Psoas muscle (tissue), 8 donors: Measurements from ENCODE around the gene MOCOS. TPM values are rescaled to one million over a fixed set of nuclear protein-coding genes. Genes with fewer than 3 reads are reported as not detected.

Source experiments
- ATAC-seq, 4 donors: fragments of 200-7000 bp; cut with Tn5 transposase; one replicate each; pipeline ENCODE4 v1.9.1; 2020; ENCODE audit warnings: moderate library complexity in 3 of 4, mild to moderate bottlenecking in 2 of 4
- DNase-seq, 2 donors: peaks; one replicate each; pipeline ENCODE4 v3.0.0-alpha.2; 2020
- H3K27ac ChIP-seq: fragments of 200-600 bp; one replicate; pipeline ENCODE4 v1.8.0; 2022
- H3K27me3 ChIP-seq, 3 donors: fragments of 200-600 bp in 1 of 3; one replicate each; pipeline versions ENCODE4 v1.6.1 to v1.8.0; 2013 to 2022; ENCODE audit warnings: low read length in 2 of 3, mild to moderate bottlenecking in 2 of 3, moderate library complexity in 1 of 3; ENCODE audit not compliant: insufficient read depth in 3 of 3
- H3K36me3 ChIP-seq, 2 donors: fragments of 200-600 bp in 1 of 2; one replicate each; pipeline versions ENCODE4 v1.6.1 to v1.8.0; 2013 to 2022; ENCODE audit warnings: low read depth in 1 of 2, mild to moderate bottlenecking in 1 of 2, moderate library complexity in 1 of 2; ENCODE audit not compliant: insufficient read depth in 1 of 2
- H3K4me1 ChIP-seq: fragments of 200-600 bp; one replicate; pipeline ENCODE4 v1.8.0; 2022
- H3K4me3 ChIP-seq: fragments of 200-600 bp; one replicate; pipeline ENCODE4 v1.8.0; 2022; ENCODE audit warnings: mild to moderate bottlenecking
- H3K9me3 ChIP-seq: fragments of 200-600 bp; one replicate; pipeline ENCODE4 v1.8.0; 2022
- WGBS, 3 donors: extraction: QIAGEN DNeasy Blood & Tissue Kit; methylation state at CpG; one replicate each; pipeline versions ENCODE4 v1.1.6 to v1.1.7; 2013; 5-methylcytosine and 5-hydroxymethylcytosine counted together
- intact Hi-C, 2 donors: fragments of 100-400 bp; cut with DNase I; formaldehyde crosslinking; loops; one replicate each; pipeline versions ENCODE4 v1.11.0 to v1.14.2; 2022
- polyA plus RNA-seq, 3 donors: library from polyadenylated mRNA; stranded (reverse); fragments of 200-250 nt; gene quantifications; one replicate each; pipeline ENCODE4 v1.2.3, GENCODE V29; 2013
- total RNA-seq, 4 donors: library from RNA; stranded (reverse); fragmentation: NEBNext Ultra II Directional in 2 of 4; extraction: Animal tissue kit (Norgen Biotek cat#: 25700) in 2 of 4; gene quantifications; one replicate each; pipeline versions ENCODE4 v1.2.1 to v1.2.4, GENCODE V29; 2021 to 2023
- TF ChIP-seq, protein P1 (sequence below): fragments of 200-600 bp; IDR thresholded peaks from one replicate; pipeline ENCODE4 v1.8.0; 2022; ENCODE audit warnings: antibody characterized with exemption
- donor health status: healthy with polysubstance abuse.
- donor health status: DM: no; HTN: no; CAD: no; lungs with moderate emphysema.
- donor health status: Bipolar disorder and iron deficiency.
- donor health status: healthy.
- donor health status: DM: yes; HTN: yes; CAD: no.
- donor health status: DM: no; HTN: no; CAD: no.
- donor health status: DM: no; HTN: no; CAD: no.
- donor health status: DM: yes; HTN: yes; CAD: no.

The MOCOS gene
- total and polyA plus RNA-seq, 7 donors, result 0.30 to 4.8 (median 0.94) TPM

DNA sequence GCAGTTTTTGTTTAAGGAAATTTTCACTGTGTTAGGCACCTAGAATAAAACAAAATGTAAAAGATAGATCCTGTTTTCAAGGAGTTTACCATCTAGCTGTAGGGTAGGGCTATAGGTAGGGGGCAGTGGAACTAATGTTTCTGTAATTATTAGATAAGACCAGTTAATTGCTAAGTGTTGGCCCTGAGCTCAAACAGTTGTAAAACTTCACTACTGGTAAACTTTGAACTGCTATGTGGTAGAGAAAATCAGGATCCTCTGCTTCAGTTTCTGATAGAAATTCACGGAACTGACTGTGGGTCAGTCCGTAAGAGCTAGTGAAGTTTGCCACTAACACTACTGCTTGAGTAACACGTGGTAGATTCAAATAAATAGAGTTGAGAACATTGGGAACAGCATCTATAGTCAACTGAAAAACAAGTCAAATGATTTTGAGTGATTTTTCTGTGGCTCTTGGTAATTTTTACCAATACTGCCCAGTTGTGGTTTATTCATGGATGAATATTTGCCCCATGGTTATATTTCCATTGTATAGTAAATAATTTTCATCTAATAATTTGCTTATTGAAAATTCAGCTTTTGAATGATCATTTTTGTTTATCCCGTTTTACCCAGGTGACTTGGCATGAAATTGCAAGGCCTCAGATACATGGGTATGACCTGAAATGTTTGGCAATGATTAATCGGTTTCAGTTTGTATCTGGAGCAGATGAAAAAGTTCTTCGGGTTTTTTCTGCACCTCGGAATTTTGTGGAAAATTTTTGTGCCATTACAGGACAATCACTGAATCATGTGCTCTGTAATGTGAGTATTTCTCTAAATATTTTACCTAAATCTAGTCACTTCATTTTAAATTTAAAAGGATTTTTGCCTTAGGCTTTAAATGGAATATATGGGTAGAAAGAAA is 31.2 kb upstream of the MOCOS start:
- no peak for DNase-seq
- Histone ChIP-seq H3K27ac (no peak overlapping the region), H3K4me1 (no peaks in the 10 kb centered on the region), H3K9me3 (no peaks in the 10 kb centered on the region), H3K4me3 (no peak overlapping the region), H3K36me3 (peaks cover 13 to 99% of the 10 kb centered on the region in 2 donors), H3K27me3 (no peaks in the 10 kb centered on the region)
- no peak for ATAC-seq
- 89 to 93% (median 91%) methylated on average over 7 of the region's 7 CpGs for WGBS, 3 donors
- TF ChIP-seq, protein P1, sequence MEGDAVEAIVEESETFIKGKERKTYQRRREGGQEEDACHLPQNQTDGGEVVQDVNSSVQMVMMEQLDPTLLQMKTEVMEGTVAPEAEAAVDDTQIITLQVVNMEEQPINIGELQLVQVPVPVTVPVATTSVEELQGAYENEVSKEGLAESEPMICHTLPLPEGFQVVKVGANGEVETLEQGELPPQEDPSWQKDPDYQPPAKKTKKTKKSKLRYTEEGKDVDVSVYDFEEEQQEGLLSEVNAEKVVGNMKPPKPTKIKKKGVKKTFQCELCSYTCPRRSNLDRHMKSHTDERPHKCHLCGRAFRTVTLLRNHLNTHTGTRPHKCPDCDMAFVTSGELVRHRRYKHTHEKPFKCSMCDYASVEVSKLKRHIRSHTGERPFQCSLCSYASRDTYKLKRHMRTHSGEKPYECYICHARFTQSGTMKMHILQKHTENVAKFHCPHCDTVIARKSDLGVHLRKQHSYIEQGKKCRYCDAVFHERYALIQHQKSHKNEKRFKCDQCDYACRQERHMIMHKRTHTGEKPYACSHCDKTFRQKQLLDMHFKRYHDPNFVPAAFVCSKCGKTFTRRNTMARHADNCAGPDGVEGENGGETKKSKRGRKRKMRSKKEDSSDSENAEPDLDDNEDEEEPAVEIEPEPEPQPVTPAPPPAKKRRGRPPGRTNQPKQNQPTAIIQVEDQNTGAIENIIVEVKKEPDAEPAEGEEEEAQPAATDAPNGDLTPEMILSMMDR, result no peak
- intact Hi-C loops, result loop anchor here in 1 of 2 donors (5.0 kb wide), 1 partner anchor 34 kb away; no protein-coding TSS in a partner anchor

DNA sequence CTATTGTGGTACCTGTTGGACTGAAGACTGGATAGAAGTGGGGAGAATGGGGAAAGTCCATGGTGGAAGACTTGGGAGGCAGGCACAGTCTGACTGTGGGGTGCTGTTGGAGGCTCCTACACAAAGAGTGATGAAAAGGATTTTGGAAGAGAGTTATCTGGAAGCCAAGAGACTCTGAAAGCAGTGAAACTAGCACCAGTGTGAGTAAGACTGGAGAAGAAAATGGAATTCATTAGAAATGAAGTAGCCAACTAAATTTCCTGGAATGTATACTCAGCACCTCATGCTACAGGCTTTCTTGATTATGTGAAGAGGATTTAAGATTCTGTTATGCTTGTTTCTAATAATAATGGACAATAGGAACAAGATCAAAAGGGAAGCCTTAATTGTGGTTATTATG is 29.9 kb upstream of the MOCOS start:
- Histone ChIP-seq H3K36me3 (peaks cover 8 to 99% of the 10 kb centered on the region in 2 donors), H3K27ac (no peak overlapping the region), H3K4me1 (no peaks in the 10 kb centered on the region), H3K4me3 (no peak overlapping the region), H3K27me3 (no peaks in the 10 kb centered on the region), H3K9me3 (no peaks in the 10 kb centered on the region)
- intact Hi-C loops, result loop anchor here in 1 of 2 donors (5.0 kb wide), 1 partner anchor 35 kb away; no protein-coding TSS in a partner anchor
- DNase-seq (no peak), ATAC-seq (no peak)
- TF ChIP-seq, protein P1, result no peak

DNA sequence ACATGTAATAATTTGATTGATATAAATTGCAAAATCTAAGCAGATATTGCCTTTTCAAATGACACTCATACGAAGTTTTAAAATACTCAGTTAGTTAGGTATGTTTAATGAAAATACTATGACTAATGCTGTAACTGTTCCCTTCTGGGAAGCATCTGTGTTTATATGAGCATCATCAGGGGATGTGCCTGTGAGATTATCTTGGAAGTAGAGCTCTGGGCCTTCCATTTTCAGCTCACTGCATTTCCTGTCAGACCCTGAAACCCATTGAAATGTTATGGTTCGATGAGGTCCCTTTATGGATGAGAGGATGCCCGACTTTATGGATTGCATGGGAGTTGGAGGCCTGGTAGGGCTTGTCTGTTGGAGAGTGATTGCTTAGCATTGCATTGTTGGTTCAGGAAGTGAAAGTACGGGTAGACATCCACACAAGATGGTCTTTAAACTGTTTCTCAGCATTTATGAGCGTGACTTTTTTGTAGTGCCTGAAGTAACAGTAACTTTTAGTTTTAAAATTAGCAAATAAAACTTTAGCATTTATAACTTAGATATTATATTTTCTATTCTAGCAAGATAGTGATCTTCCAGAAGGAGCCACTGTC is 28.9 kb upstream of the MOCOS start:
- 80 to 86% (median 85%) methylated on average over 5 of the region's 5 CpGs for WGBS, 3 donors
- ATAC-seq (no peak), DNase-seq (no peak)
- Histone ChIP-seq H3K27ac (no peak overlapping the region), H3K27me3 (no peaks in the 10 kb centered on the region), H3K4me3 (no peak overlapping the region), H3K36me3 (peaks cover 6 to 98% of the 10 kb centered on the region in 2 donors), H3K9me3 (no peaks in the 10 kb centered on the region), H3K4me1 (no peaks in the 10 kb centered on the region)
- intact Hi-C loops, result loop anchor here in 1 of 2 donors (5.0 kb wide), 1 partner anchor 36 kb away; no protein-coding TSS in a partner anchor
- TF ChIP-seq, protein P1, result no peak

DNA sequence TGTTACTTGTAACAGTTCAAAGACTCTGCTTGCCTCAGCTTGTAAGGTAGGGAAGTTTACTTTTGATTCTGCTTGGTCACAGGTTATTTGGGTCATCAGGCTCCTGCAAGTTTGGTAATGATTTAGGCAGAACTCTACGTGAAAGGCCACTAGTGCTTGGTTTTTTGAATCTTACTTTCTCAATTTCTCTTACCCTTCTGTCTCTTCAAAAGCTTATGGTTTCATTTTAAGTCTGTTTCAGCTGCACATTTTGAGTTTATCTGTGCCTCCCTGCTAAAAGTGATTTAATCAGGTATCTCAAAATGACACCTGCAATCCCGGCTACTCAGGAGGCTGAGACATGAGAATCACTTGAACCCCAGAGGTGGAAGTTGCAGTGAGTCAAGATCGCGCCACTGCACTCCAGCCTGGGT is 26.3 kb upstream of the MOCOS start:
- H3K9me3 ChIP-seq, result no peaks in the 10 kb centered on the region
- WGBS, 3 donors, result 87 to 91% (median 88%) methylated on average over 4 of the region's 4 CpGs
- ATAC-seq (no peak), DNase-seq (no peak)
- no peaks in the 10 kb centered on the region for H3K4me1 ChIP-seq
- H3K36me3 ChIP-seq, result peaks cover 3 to 98% of the 10 kb centered on the region in 2 donors
- H3K27me3 ChIP-seq, result no peaks in the 10 kb centered on the region
- H3K4me3 ChIP-seq, result no peak overlapping the region
- H3K27ac ChIP-seq, result no peak overlapping the region
- TF ChIP-seq, protein P1, result no peak
- intact Hi-C loops, result no loop called here
